HL-60/S4 treated with phorbol 12-myristate 13-acetate at 8.2 ng/mL for 4 days and 3 days (cell line): ENCODE results near the gene HIF1A.
"Not testable (repeated sequence)": the region's sequence is repeated elsewhere in the genome, so short reads cannot be mapped to it uniquely, and the experiment has no call there.

ENCODE experiments used
- in situ Hi-C: fragments of 300-500 bp; cut with MboI; formaldehyde crosslinking; loops from 2 replicates; pipeline ENCODE4 v1.15.0; 2022; ENCODE audit warnings: low sequenced_read_pairs

The HIF1A gene

GRCh38 chr14:61706096-61706690, 10.9 kb downstream of the HIF1A start:
- in situ Hi-C loops = no loop called here

- in situ Hi-C loops = not testable (repeated sequence)
Measured at GRCh38 chr14:61707774-61708173, 12.5 kb downstream of the HIF1A start.

GRCh38 chr14:61708693-61709092, 13.4 kb downstream of the HIF1A start:
- in situ Hi-C loops = not testable (repeated sequence)

GRCh38 chr14:61710853-61711817, 15.8 kb downstream of the HIF1A start:
- in situ Hi-C loops = no loop called here

GRCh38 chr14:61712137-61712536, 16.8 kb downstream of the HIF1A start:
- in situ Hi-C loops = no loop called here

- in situ Hi-C loops = no loop called here
Measured at GRCh38 chr14:61713724-61714437, 18.6 kb downstream of the HIF1A start.

GRCh38 chr14:61716956-61717355, 21.6 kb downstream of the HIF1A start:
- in situ Hi-C loops = no loop called here

- in situ Hi-C loops = no loop called here
Measured at GRCh38 chr14:61718039-61718438, 22.7 kb downstream of the HIF1A start.

- in situ Hi-C loops = no loop called here
Measured at GRCh38 chr14:61719344-61720293, 24.3 kb downstream of the HIF1A start.

GRCh38 chr14:61720294-61720661, 25.0 kb downstream of the HIF1A start:
- in situ Hi-C loops = no loop called here

- in situ Hi-C loops = no loop called here
Measured at GRCh38 chr14:61720741-61721140, 25.4 kb downstream of the HIF1A start.

GRCh38 chr14:61724133-61724532, 28.8 kb downstream of the HIF1A start:
- in situ Hi-C loops = no loop called here

GRCh38 chr14:61726778-61727658, 31.7 kb downstream of the HIF1A start:
- in situ Hi-C loops = no loop called here

GRCh38 chr14:61730756-61731373, 35.6 kb downstream of the HIF1A start:
- in situ Hi-C loops = no loop called here

GRCh38 chr14:61733972-61734371, 38.7 kb downstream of the HIF1A start:
- in situ Hi-C loops = no loop called here

GRCh38 chr14:61736751-61737150, 41.4 kb downstream of the HIF1A start:
- in situ Hi-C loops = no loop called here

GRCh38 chr14:61737915-61738314, 42.6 kb downstream of the HIF1A start:
- in situ Hi-C loops = no loop called here

- in situ Hi-C loops = no loop called here
Measured at GRCh38 chr14:61739133-61739532, 43.8 kb downstream of the HIF1A start.

GRCh38 chr14:61742371-61742770, 47.1 kb downstream of the HIF1A start:
- in situ Hi-C loops = no loop called here
